Peyer's patch (tissue), 4 donors: ENCODE measurements around the gene PAQR6.

ENCODE experiments used
- POLR2A ChIP-seq, 2 donors: fragments of 450-650 bp; IDR thresholded peaks; one replicate each; pipeline ENCODE4 v1.5.1; 2017; ENCODE audit warnings: antibody characterized with exemption in 2 of 2, mild to moderate bottlenecking in 2 of 2, moderate library complexity in 2 of 2
- TF ChIP-seq, protein P1 (sequence below), 6 experiments: fragments of 450-650 bp in 4 of 6; fragments of 200-600 bp in 2 of 6; sonication (generic) in 1 of 6; IDR thresholded peaks; one replicate each; pipeline ENCODE4 v1.5.1; 2017 to 2019; ENCODE audit warnings: antibody characterized with exemption in 6 of 6, mild to moderate bottlenecking in 3 of 6, moderate library complexity in 1 of 6

GRCh38 chr1:156270314-156270713 lies 22.5 kb upstream of the PAQR6 start:
- no peak for TF ChIP-seq POLR2A (IDR thresholded peaks at IDR 0.05)
- TF ChIP-seq, protein P1, sequence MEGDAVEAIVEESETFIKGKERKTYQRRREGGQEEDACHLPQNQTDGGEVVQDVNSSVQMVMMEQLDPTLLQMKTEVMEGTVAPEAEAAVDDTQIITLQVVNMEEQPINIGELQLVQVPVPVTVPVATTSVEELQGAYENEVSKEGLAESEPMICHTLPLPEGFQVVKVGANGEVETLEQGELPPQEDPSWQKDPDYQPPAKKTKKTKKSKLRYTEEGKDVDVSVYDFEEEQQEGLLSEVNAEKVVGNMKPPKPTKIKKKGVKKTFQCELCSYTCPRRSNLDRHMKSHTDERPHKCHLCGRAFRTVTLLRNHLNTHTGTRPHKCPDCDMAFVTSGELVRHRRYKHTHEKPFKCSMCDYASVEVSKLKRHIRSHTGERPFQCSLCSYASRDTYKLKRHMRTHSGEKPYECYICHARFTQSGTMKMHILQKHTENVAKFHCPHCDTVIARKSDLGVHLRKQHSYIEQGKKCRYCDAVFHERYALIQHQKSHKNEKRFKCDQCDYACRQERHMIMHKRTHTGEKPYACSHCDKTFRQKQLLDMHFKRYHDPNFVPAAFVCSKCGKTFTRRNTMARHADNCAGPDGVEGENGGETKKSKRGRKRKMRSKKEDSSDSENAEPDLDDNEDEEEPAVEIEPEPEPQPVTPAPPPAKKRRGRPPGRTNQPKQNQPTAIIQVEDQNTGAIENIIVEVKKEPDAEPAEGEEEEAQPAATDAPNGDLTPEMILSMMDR (IDR thresholded peaks at IDR 0.05), result no peak
